PC-9 (cell line): Measurements from ENCODE around the gene TSR3.

ENCODE experiments used
- EZH2 ChIP-seq: fragments of 200-600 bp; sonication (generic); IDR thresholded peaks from 2 replicates; pipeline ENCODE4 v1.8.0; 2017; ENCODE audit warnings: antibody characterized with exemption, low read depth
- TF ChIP-seq, protein P1 (sequence below): fragments of 200-600 bp; sonication (generic); conservative IDR thresholded peaks from 2 replicates; pipeline ENCODE4 v1.6.1; 2017; ENCODE audit warnings: mixed run types, antibody characterized with exemption, mild to moderate bottlenecking, moderate library complexity

DNA sequence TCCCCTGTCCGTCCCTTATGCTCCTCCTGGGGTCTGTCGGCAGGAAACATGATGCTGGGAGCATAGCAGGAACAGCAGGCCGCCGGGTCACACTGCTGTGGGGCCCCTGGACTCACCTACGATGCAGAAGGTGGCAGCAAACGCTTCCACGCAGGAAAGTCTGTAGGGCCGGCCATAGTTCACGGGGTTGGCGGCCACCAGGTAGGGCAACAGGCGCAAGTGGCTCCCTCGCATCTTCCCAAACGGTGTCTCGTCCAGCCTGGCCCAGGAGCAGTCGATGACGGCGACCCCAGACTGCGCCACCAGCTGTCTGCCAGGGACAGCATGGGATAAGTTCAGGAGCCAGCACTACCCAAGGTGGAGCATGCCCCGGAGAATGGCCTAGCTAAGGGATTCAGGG, 987 bp downstream of the TSR3 start:
- TF ChIP-seq, protein P1, sequence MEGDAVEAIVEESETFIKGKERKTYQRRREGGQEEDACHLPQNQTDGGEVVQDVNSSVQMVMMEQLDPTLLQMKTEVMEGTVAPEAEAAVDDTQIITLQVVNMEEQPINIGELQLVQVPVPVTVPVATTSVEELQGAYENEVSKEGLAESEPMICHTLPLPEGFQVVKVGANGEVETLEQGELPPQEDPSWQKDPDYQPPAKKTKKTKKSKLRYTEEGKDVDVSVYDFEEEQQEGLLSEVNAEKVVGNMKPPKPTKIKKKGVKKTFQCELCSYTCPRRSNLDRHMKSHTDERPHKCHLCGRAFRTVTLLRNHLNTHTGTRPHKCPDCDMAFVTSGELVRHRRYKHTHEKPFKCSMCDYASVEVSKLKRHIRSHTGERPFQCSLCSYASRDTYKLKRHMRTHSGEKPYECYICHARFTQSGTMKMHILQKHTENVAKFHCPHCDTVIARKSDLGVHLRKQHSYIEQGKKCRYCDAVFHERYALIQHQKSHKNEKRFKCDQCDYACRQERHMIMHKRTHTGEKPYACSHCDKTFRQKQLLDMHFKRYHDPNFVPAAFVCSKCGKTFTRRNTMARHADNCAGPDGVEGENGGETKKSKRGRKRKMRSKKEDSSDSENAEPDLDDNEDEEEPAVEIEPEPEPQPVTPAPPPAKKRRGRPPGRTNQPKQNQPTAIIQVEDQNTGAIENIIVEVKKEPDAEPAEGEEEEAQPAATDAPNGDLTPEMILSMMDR: no peak
- no peak for TF ChIP-seq EZH2
